Nephron progenitor cell (in vitro differentiated cells): ENCODE data around the gene LAMC3.
A peak's percentile ranks its signal among the peaks of the same experiment; 100 is the strongest.

ENCODE experiments used
- DNase-seq: peaks from one replicate; pipeline ENCODE4 v3.0.0; 2021
- H3K27ac Mint-ChIP-seq: 2 replicates; pipeline ENCODE4 v1.8.0; 2021; ENCODE audit warnings: mild to moderate bottlenecking, moderate library complexity, mixed read lengths
- H3K27me3 Mint-ChIP-seq: 2 replicates; pipeline ENCODE4 v1.8.0; 2021; ENCODE audit warnings: mild to moderate bottlenecking, low read depth, mixed read lengths; ENCODE audit not compliant: poor library complexity
- H3K36me3 Mint-ChIP-seq: 2 replicates; pipeline ENCODE4 v1.8.0; 2021; ENCODE audit warnings: low read depth, mixed read lengths
- H3K4me1 Mint-ChIP-seq: 2 replicates; pipeline ENCODE4 v1.8.0; 2021; ENCODE audit warnings: mixed read lengths
- H3K4me3 Mint-ChIP-seq: 2 replicates; pipeline ENCODE4 v1.8.0; 2021; ENCODE audit warnings: mild to moderate bottlenecking, moderate library complexity, mixed read lengths
- H3K9me3 Mint-ChIP-seq: 2 replicates; pipeline ENCODE4 v1.8.0; 2021; ENCODE audit warnings: mild to moderate bottlenecking, moderate library complexity, mixed read lengths
- CTCF ChIP-seq: fragments of 200-600 bp; sonication (generic); IDR thresholded peaks from 2 replicates; pipeline ENCODE4 v1.5.0; 2021; ENCODE audit warnings: antibody characterized with exemption

The LAMC3 gene

GRCh38 chr9:131107760-131108159 is 98.8 kb downstream of the LAMC3 start:
- peaks cover 17% of the 10 kb centered on the region for H3K4me1 Mint-ChIP-seq
- no peak for TF ChIP-seq CTCF
- peaks cover 14% of the 10 kb centered on the region for H3K36me3 Mint-ChIP-seq
- H3K27ac Mint-ChIP-seq = no peak overlapping the region
- no peaks in the 10 kb centered on the region for H3K27me3 Mint-ChIP-seq
- H3K9me3 Mint-ChIP-seq = no peaks in the 10 kb centered on the region
- no peak overlapping the region for H3K4me3 Mint-ChIP-seq
- DNase-seq = no peak

- Mint-ChIP-seq H3K4me3 (no peak overlapping the region), H3K27me3 (no peaks in the 10 kb centered on the region), H3K9me3 (no peaks in the 10 kb centered on the region), H3K36me3 (peaks cover 22% of the 10 kb centered on the region), H3K27ac (no peak overlapping the region), H3K4me1 (no peaks in the 10 kb centered on the region)
- TF ChIP-seq CTCF = no peak
- DNase-seq = no peak
These were observed 102.3 kb downstream of the LAMC3 start for GRCh38 chr9:131111186-131111853.

GRCh38 chr9:131111854-131112311 is 102.9 kb downstream of the LAMC3 start:
- H3K9me3 Mint-ChIP-seq = no peaks in the 10 kb centered on the region
- H3K27me3 Mint-ChIP-seq = no peaks in the 10 kb centered on the region
- no peak for TF ChIP-seq CTCF
- peak; percentile 23 for DNase-seq
- H3K4me1 Mint-ChIP-seq = no peaks in the 10 kb centered on the region
- H3K36me3 Mint-ChIP-seq = peaks cover 20% of the 10 kb centered on the region
- no peak overlapping the region for H3K4me3 Mint-ChIP-seq
- no peak overlapping the region for H3K27ac Mint-ChIP-seq

GRCh38 chr9:131112374-131113154 is 103.6 kb downstream of the LAMC3 start:
- H3K36me3 Mint-ChIP-seq = peaks cover 16% of the 10 kb centered on the region
- no peak for DNase-seq
- no peak overlapping the region for H3K4me3 Mint-ChIP-seq
- no peak overlapping the region for H3K27ac Mint-ChIP-seq
- no peak for TF ChIP-seq CTCF
- H3K9me3 Mint-ChIP-seq = no peaks in the 10 kb centered on the region
- H3K4me1 Mint-ChIP-seq = no peaks in the 10 kb centered on the region
- H3K27me3 Mint-ChIP-seq = no peaks in the 10 kb centered on the region

GRCh38 chr9:131113655-131114054 is 104.7 kb downstream of the LAMC3 start:
- H3K27ac Mint-ChIP-seq = no peak overlapping the region
- no peak for TF ChIP-seq CTCF
- H3K36me3 Mint-ChIP-seq = peaks cover 20% of the 10 kb centered on the region

More at GRCh38 chr9:131113655-131114054, 104.7 kb downstream of the LAMC3 start:
- no peaks in the 10 kb centered on the region for H3K27me3 Mint-ChIP-seq
- no peaks in the 10 kb centered on the region for H3K4me1 Mint-ChIP-seq
- DNase-seq = no peak
- H3K4me3 Mint-ChIP-seq = no peak overlapping the region
- no peaks in the 10 kb centered on the region for H3K9me3 Mint-ChIP-seq
